Measurements from ENCODE around the gene SLC2A6. TPM values are rescaled to one million over a fixed set of nuclear protein-coding genes. Genes with fewer than 3 reads are reported as not detected.

Gene SLC2A6
- total and polyA plus RNA-seq, 10 of the 15 experiments (the other 5 are each of a cell fraction or from before 2014, with no cell fraction given), result 1.1 to 37.9 (median 18.3) TPM

- Histone ChIP-seq H3K27me3 (replicated peaks in 1 of 2; ENCODE audit: control insufficient read depth in 2 of 2, insufficient read depth in 2 of 2, low read length in 1 of 2) (no peaks in the 10 kb centered on the region; a peak in 3 of 4 replicates), H3K27ac (ENCODE audit: control insufficient read depth, insufficient read depth) (no peak overlapping the region), H3K4me3 (no peak overlapping the region), H3K79me2 (ENCODE audit: control insufficient read depth, insufficient read depth, low read length) (no peaks in the 10 kb centered on the region), H3K4me1 (ENCODE audit: control insufficient read depth, insufficient read depth, low read length) (no peaks in the 10 kb centered on the region), H3K9ac (ENCODE audit: control insufficient read depth, insufficient read depth, low read length) (no peak overlapping the region), H4K20me1 (ENCODE audit: control insufficient read depth, insufficient read depth) (no peaks in the 10 kb centered on the region), H3K4me2 (ENCODE audit: control insufficient read depth, insufficient read depth) (no peak overlapping the region), H3K9me3 (replicated peaks; ENCODE audit: control insufficient read depth, insufficient read depth, low read length) (no peaks in the 10 kb centered on the region), H3K36me3 (ENCODE audit: control insufficient read depth in 2 of 2, insufficient read depth in 2 of 2, low read length in 1 of 2) (no peaks in the 10 kb centered on the region), H2AFZ (ENCODE audit: control insufficient read depth, low read depth, low read length) (no peak overlapping the region)
- ChIA-PET RAD21 (ENCODE audit: unreplicated experiment) (no interaction called here), SMC1A (ENCODE audit: uncharacterized antibody, unreplicated experiment) (no interaction called here), CTCF (interaction anchor here (1.0 kb wide), 1 partner anchor 310 kb away, joined by 3 read pairs; no protein-coding TSS in a partner anchor), POLR2A (no interaction called here)
- ATAC-seq, result no peak
- DNase-seq (ENCODE audit: low read depth, low spot score), result no peak
- TF ChIP-seq ZNF622 (IDR thresholded peaks at IDR 0.05) (no peak), SMARCA5 (IDR thresholded peaks at IDR 0.05) (no peak), KAT2A (conservative IDR thresholded peaks at IDR 0.05; ENCODE audit: control insufficient read depth, low read depth, low read length) (no peak), CUX1 (IDR thresholded peaks at IDR 0.05; ENCODE audit: insufficient replicate concordance, low read depth, low read length) (no peak), RBBP5 (conservative IDR thresholded peaks at IDR 0.05) (no peak), EED (IDR thresholded peaks at IDR 0.05; ENCODE audit: low read depth) (no peak), NFIC (IDR thresholded peaks at IDR 0.05; ENCODE audit: low read depth, low read length) (no peak), REST (IDR thresholded peaks at IDR 0.05; ENCODE audit: low read depth, low read length) (no peak)
- intact Hi-C loops (cut with micrococcal nuclease; ENCODE audit: unreplicated experiment), result no loop called here
- WGBS (ENCODE audit: insufficient coverage, insufficient replicate concordance, low lambda C conversion rate, missing lambda C conversion rate), result 59% methylated on average over 8 of the region's 8 CpGs
- in situ Hi-C loops (cut with MboI), result no loop called here
- no TSS peak for BruUV-seq (replicated peaks)
- FAIRE-seq, result no peak
Observed at GRCh38 chr9:133491656-133491925, 12.7 kb upstream of the SLC2A6 start.
